Ramos (cell line): ENCODE data around the gene ADAM8.
"Not testable (repeated sequence)": the region's sequence is repeated elsewhere in the genome, so short reads cannot be mapped to it uniquely, and the experiment has no call there.

ENCODE experiments used
- in situ Hi-C: fragments of 300-500 bp; cut with MboI; formaldehyde crosslinking; loops from one replicate; pipeline ENCODE4 v1.14.3; 2022; ENCODE audit warnings: low sequenced_read_pairs; ENCODE audit not compliant: unreplicated experiment

The ADAM8 gene

DNA sequence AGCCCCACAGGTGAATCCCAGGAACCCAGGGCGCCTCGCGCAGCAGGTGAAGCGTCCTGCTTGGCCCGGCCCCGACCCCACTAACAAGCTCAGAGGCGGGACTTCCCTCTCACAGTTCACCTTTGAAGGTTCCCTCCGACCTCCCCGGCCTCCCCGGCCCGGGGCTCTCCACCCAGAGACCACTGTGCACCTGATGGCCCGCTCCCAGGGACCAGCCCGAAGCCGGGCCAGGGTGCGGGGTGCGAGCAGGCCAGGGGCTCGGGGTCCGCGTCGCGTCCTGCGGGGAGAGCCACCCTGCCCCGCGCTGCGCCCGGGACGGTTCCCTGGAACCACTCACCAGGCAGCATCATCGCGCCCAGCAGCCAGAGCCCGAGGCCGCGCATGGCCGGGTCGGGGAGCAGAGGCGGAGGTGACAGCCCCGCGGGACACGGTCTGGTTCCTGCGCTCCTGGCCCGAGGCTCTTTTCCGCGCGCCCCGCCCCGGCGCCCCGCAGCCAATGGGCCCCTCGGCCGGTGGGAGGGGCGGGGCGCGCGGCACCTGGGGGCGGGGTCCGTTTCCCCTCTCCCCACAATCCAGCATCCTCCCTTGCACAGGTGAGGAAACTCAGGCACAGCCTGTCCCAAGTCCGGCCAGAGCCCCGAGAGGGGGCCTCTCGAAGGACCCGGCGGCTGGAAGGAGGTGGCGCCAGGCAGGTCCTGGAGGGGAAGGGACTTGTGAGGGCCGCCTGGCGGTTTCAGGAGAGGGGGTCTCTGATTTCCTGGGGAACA is at the start of gene ADAM8:
ADAM8 (minus strand) TSS at position 434 of the 767 bp plus-strand sequence; CDS start at position 383, 51 bp downstream.
- in situ Hi-C loops, result no loop called here

DNA sequence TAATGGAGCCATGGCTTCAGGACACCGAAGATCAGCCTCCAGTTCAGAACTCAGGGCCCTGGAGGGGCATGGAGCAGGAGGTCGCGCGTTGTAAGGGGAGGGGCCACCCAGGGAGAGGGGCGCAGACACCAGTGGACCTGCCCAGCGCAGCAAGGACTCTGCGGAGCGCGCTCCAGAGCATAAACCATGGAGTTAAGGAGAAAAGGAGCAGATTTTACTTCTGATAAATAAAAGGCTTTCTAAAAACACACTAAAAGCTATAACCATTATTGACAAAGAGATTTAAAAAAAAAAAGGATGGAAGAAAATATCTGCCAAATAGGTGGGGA is 49.5 kb upstream of the ADAM8 start:
- in situ Hi-C loops, result loop anchor here (5.0 kb wide), 2 partner anchors 76 to 171 kb away; no protein-coding TSS in a partner anchor

DNA sequence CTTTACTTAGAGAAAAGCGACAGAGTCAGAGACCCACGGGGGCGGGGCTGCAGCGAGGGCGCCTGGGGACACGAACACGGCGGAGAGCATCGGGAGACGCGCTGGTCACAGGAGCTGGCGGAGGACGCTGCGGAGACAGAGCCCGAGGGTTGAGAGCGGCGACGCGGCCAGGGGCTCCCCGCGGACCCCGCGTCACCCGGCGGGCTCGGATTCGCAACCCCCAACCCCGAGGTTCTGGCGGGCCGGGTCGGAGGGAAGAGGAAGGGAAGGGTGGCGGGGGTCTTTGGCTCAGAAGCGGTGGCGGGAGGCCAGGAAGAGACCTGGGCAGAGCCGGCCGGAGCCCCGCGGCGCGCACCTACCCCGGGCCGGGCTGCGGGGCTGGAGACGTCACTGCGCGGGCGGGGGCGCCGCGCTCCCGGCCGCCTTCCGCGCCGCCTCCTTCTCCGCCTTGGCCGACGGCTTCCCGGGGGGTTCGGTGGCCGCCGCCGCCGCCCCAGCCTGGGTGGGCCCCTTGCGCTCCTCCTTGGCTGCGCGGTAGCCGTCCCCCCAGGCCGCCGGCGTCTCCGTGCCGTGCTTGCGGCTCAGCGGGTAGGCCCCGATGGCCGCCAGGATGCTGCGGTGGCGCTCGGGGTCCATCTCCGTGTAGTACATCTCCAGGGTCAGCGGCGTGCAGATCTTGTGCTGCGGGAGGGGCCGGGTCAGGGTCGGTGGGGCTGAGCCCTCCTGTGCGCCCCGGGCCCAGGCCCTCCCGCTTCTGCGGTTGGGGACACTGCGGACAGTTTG is 49.0 kb upstream of the ADAM8 start:
- in situ Hi-C loops, result loop anchor here (5.0 kb wide), 2 partner anchors 77 to 172 kb away; no protein-coding TSS in a partner anchor

DNA sequence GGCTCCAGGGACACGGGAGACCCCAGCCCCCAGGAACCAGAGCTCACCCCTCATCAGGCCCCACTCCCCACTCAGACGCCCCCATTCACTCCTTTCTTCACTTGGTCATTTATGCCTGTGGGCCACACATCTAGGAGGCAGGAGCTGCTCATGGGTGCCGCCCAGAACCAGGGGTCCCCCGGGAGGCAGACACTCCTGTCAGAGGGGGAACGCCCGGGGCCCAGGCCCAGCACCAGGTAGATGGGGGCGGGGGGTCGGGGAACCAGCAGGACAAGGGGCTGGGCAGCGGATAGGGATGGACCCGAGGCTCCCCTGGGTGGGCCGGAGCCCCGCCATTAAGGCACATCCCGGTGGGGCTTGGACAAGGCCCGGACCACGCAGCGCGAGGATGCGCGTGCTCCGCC is 48.2 kb upstream of the ADAM8 start:
- in situ Hi-C loops, result loop anchor here (5.0 kb wide), 2 partner anchors 77 to 172 kb away; no protein-coding TSS in a partner anchor

DNA sequence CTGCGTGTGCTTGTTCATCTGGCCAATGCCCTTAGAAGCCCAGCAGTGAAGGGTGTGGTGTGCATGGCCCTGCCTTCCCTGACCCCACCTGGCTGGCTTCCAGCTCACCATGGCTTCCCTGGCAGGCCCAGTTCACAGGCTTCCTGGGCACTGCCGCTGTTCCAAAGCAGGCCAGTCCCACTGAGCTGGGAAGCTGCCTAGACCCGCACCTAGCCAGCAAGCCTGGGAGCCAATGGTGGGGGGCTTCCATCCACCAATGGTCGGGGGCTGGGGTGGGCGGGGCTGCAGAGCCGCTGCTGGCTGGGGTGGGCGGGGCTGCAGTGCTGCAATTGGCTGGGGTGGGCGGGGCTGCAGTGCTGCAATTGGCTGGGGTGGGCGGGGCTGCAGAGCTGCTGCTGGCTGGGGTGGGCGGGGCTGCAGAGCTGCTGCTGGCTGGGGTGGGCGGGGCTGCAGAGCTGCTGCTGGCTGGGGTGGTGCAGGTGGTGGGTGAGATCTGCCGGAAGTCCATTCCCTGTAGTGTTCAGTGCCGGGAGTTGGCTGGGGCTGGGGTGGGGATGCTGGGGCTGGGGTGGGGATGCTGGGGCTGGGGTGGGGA is 47.6 kb upstream of the ADAM8 start:
- in situ Hi-C loops, result no loop called here

DNA sequence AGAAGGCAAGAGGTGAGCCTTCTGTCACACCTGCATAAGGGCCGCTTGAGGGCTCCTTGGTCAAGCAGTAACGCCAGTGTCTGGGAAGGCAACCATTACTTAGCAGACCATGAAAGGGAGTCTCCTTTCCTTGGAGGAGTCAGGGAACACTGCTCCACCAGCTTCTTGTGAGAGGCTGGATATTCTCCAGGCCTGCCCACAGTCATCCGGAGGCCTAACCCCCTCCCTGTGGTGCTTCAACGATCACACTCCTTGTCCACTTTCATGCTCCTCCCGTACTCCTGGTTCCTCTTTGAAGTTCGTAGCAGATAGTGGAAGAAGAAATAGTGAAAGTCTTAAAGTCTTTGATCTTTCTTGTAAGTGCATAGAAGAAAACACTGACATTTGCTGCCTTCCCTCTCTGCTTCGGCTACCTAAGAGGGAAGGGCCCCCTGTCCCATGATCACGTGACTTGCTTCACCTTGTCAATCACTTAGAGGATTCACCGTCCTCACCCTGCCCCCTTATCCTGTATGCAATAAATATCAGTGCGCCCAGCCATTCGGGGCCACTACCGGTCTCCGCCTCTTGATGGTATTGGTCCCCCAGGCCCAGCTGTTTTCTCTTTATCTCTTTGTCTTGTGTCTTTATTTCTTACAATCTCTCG is 45.5 kb upstream of the ADAM8 start:
- in situ Hi-C loops, result not testable (repeated sequence)

DNA sequence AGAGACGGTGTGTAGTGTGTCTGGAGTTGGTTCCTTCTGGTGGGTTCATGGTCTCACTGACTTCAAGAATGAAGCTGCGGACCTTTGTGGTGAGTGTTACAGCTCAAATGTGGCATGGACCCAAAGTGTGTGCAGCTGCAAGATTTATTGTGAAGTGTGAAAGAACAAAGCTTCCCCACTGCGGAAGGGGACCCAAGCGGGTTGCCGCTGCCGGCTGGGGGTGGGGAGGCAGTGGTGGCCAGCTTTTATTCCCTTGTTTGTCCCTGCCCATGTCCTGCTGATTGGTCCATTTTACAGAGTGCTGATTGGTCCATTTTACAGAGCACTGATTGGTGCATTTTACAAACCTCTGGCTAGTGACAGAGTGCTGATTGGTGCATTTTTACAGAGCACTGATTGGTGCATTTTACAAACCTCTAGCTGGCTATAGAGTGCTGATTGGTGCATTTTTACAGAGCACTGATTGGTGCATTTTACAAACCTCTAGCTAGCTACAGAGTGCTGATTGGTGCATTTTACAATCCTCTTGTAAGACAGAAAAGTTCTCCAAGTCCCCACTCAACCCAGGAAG is 44.3 kb upstream of the ADAM8 start:
- in situ Hi-C loops, result not testable (repeated sequence)

DNA sequence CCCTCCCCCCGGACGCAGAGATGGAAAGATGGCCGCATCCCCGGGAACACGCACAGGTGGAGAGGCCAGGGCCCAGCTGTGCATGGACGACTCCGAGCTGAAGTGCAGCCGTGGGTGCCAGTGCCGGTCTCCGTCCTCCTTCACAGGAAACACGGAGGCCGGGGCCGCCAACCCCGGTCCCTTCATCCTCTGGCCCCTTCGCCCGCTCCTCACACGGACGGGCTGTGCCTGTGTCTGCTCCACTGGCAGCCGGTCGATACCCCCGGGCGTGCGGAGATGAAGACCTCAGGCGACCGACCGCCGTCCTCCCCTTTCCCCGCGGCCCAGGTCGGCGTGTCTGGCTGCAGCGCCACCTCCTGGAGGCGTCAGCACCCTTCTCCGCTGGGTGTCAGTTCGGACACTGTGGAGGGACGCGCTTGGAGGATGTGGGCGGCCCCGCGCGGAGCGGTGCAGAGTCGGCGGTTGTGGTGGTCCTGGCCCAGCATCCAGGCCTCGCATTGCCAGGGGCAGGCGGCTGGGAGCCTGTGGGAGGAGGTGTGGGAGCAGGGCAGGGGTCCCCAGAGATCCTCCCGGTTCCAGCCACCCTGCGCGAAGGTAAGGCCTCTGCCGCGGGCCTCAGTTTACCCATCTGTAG is 41.9 kb upstream of the ADAM8 start:
- in situ Hi-C loops, result no loop called here

DNA sequence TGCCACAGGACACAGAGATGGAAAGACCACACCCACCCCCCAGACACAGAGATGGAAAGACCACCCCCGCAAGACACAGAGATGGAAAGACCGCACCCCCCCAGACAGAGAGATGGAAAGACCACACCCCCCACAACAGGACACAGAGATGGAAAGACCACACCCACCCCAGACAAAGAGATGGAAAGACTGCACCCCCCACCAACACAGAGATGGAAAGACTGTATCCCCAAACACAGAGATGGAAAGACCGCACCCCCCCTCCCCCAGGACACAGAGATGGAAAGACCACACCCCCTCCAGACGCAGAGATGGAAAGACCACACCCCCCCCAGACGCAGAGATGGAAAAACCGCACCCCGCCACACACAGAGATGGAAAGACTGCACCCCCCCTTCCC is 40.1 kb upstream of the ADAM8 start:
- in situ Hi-C loops, result no loop called here

DNA sequence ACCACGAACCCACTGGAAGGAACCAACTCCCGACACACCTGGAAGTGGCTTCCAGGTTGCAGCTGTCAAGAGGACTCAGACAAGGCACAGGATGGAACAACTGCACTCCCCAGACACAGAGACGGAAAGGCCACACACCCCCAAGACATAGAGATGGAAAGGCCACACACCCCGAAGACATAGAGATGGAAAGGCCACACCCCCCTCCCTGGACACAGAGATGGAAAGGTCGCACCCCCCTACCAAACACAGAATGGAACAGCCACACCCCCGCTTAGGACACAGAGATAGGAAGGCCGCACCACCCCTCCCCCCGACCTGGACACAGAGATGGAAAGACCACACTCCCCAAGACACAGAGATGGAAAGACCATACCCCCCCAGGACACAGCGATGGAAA is 39.6 kb upstream of the ADAM8 start:
- in situ Hi-C loops, result no loop called here

DNA sequence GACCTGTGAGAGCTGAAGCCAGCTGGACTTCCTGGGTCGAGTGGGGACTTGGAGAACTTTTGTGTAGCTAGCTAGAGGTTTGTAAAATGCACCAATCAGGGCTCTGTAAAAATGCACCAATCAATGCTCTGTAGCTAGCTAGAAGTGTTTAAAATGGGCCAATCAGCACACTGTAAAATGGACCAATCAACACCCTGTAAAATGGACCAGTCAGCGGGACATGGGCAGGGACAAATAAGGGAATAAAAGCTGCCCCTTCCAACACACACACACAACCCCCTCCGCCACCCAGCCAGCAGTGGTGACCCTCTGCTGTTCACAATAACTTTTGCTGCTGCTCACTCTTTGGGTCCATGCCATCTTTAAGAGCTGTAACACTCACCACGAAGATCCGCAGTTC is 39.2 kb upstream of the ADAM8 start:
- in situ Hi-C loops, result no loop called here

DNA sequence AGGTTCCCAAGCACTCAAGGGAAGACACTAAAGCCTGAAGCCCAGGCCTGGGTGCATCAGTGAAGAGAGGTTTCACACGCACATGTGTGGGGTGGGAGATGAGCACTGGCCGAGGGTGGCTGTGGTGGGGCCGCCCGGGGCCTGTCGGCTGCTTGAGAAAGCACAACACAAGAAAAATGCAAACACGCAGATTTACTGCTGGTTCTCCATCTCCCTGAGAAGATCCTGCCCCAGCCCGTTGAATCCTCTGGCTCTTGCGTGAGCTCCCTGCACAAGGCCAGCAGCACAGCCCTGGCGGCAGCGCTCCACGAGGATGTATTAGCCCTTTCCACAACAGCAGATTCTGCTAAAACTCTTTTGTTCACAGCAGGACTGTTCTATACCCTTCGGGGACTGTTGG is 38.2 kb upstream of the ADAM8 start:
- in situ Hi-C loops, result no loop called here

DNA sequence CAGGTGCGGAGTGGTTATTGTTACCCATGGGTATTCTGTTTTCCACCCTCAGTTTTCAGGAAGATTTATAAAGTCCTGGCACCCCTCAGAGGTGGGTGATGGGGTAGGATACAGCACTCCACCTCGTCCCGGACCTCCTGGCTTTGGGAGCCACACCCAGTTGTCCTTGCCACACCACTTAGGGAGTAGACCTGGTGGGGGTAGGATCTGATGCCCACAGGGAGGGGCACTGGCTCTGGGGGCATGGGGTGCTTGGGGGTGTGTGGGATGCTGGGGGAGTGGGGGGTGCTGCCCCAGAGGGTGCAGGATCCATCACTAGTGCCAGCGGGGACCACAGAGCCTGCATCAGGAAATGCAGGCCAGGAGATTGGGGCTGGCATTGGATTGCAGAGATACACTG is 36.5 kb upstream of the ADAM8 start:
- in situ Hi-C loops, result no loop called here

DNA sequence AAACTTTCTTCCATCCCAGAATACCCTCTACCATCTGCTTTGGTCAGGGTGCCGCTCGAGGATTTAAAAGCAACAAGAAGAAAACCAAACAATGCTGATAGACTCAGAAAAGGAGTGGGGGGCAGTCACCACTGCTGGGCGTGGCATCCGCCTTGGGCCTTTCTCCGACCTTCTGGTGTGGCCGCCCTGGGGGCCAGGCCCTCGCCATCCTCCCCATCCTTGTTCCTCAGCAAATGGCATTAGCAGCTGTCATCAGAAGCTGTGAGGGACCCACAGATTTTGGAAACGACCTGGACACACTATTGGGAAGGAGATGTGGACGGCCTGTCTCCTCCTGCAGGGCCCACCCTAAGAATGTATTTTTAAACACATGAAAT is 36.1 kb upstream of the ADAM8 start:
- in situ Hi-C loops, result no loop called here

DNA sequence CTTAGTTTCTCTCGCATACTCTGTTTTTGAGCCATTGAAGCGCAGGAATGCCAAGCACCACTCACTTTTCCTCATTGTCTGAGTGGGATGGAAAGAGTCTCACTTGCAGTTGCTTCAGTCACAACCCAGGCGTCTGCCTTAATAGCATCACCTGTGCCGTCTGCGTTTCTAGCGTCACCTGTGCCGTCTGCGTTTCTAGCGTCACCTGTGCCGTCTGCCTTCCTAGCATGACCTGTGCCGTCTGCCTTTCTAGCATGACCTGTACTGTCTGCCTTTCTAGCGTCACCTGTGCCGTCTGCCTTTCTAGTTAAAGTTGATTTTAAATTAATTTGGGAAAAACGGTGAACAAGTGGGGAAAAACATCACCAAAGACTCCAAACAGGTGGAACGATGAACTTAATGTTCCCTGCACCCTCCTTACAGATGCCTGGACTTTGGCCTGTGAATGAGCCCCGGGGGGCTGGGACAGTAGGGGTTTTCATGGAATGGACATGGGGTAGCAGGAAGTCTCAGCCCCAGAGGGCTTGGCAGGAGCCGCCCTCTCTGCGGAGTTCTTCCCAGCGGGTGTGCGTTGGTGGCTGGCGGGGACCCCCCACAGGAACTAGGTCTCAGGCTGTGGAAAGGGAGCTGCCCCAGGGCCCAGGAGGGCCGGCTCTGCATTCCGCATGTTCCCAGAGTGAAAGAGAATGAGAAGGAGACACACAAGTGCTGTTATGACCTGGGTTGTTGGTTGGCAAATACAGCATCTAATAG is 35.5 kb upstream of the ADAM8 start:
- in situ Hi-C loops, result no loop called here

DNA sequence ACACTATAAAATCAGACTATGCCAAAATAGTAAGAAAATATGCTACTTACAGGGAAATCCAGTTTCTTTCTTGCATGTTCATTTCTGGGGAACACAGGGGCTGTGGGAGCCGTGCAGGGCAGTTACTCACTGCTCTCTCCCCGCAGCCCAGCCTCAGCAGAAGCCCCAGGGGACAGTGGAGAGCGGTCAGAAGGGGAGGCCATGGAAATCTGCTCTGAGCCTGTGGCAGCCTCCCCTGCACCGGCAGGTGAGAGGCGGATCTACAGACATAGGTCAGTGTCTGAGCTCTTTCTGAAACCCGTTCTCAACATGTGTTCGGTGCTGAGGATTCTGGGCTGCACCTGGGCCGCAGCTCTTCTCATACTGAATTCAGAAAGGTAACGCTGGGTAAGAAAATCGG is 34.9 kb upstream of the ADAM8 start:
- in situ Hi-C loops, result no loop called here

DNA sequence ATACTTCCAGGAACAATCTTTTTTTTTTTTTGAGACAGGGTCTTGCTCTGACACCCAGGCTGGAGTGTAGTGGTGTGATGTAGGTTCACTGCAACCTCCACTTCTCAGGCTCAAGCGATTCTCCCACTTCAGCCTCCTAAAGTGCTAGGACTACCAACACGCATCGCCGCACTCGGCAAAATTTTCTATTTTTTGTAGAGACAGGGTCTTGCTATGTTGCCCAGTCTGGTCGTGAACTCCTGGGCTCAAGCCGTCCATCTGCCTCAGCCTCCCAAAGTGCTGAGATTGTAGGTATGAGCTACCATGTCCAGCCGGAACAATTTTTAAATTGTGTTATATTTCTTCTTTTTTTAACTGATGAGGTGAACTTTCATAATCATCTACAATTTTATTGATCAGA is 34.1 kb upstream of the ADAM8 start:
- in situ Hi-C loops, result no loop called here

DNA sequence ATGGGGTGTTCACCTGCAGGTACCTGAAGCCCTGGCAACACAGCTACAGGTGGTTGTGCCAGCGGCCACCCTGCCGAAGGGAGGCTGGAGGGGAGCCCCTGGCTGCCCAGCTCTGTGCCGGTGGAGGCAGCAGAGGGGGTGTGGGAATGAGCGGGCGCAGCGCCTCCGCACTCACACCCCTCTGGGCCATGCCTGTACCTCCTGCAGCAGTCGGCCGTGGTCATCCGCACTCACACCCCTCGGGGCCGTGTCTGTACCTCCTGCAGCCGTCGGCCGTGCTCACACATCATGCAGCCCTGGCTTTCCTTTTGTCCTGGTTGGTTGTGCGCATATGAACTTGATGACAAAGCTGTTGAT is 33.7 kb upstream of the ADAM8 start:
- in situ Hi-C loops, result no loop called here

DNA sequence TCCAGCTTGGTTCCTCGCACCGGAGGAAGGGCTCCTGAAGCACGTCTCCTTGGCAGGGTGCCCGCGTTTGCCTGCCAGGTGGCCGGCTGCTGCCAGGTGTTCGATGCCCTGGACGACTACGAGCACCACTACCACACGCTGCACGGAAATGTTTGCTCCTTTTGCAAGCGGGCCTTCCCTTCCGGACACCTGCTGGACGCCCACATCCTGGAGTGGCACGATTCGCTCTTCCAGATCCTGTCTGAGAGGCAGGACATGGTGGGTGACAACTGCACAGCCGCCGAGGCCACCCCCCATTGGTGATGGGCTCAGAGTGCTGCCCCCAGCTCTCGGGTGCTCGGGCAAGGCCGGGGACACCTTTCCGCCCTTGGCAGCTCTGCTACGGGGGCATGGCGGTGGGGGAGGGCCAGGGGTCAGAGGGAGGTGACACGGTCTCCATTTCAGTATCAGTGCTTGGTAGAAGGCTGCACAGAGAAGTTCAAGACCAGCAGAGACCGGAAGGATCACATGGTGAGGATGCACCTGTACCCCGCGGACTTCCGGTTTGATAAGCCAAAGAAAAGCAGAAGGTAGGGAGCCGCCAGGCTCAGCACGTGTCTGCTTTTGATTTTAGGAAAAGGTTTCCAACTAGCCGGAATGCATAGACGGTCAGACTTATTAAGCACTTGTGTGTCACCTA is 33.2 kb upstream of the ADAM8 start:
- in situ Hi-C loops, result no loop called here
